Measurements from ENCODE around the gene SEC22A. TPM values are rescaled to one million over a fixed set of nuclear protein-coding genes. Genes with fewer than 3 reads are reported as not detected.

The SEC22A gene
- total and polyA plus RNA-seq, 2 experiments from 2014 or later, result 16.0 to 21.9 TPM

DNA sequence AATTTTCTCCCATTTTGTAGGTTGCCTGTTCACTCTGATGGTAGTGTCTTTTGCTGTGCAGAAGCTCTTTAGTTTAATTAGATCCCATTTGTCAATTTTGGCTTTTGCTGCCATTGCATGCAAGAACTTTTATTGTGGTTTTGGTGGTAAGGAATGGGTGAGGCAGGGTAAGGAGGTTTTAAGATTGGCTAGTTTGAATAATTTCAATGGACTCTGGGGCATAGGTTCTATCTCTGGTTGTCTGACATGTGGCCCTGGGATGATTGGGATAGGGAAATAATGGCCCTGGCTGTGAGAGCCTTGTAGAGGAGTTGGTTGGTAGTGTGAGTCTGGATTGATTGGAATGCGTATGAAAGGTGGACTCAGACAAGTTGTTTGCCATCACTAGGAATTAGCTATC lies 38.0 kb downstream of the SEC22A start:
- Histone ChIP-seq H3K27ac (no peak overlapping the region), H3K36me3 (replicated peaks; ENCODE audit: insufficient read depth, low read depth) (no peaks in the 10 kb centered on the region), H3K79me2 (no peaks in the 10 kb centered on the region), H3K9me2 (replicated peaks; ENCODE audit: insufficient read depth) (no peaks in the 10 kb centered on the region), H3K27me3 (no peaks in the 10 kb centered on the region), H3K4me2 (no peak overlapping the region), H3K9me3 (ENCODE audit: low read depth) (no peaks in the 10 kb centered on the region), H4K20me1 (ENCODE audit: insufficient read depth, poor library complexity, severe bottlenecking) (no peaks in the 10 kb centered on the region), H3K4me1 (ENCODE audit: insufficient read depth) (no peaks in the 10 kb centered on the region), H3K4me3 (no peak overlapping the region), H2AFZ (no peak overlapping the region)
- DNase-seq (ENCODE audit: low spot score), result no peak
- TF ChIP-seq, protein P1, sequence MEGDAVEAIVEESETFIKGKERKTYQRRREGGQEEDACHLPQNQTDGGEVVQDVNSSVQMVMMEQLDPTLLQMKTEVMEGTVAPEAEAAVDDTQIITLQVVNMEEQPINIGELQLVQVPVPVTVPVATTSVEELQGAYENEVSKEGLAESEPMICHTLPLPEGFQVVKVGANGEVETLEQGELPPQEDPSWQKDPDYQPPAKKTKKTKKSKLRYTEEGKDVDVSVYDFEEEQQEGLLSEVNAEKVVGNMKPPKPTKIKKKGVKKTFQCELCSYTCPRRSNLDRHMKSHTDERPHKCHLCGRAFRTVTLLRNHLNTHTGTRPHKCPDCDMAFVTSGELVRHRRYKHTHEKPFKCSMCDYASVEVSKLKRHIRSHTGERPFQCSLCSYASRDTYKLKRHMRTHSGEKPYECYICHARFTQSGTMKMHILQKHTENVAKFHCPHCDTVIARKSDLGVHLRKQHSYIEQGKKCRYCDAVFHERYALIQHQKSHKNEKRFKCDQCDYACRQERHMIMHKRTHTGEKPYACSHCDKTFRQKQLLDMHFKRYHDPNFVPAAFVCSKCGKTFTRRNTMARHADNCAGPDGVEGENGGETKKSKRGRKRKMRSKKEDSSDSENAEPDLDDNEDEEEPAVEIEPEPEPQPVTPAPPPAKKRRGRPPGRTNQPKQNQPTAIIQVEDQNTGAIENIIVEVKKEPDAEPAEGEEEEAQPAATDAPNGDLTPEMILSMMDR (IDR thresholded peaks at IDR 0.05; ENCODE audit: poor library complexity), result no peak
- no peak for TF ChIP-seq EZH2phosphoT487 (IDR thresholded peaks at IDR 0.05; ENCODE audit: low read depth, severe bottlenecking, unreplicated experiment)
- no peak for TF ChIP-seq EZH2 (IDR thresholded peaks at IDR 0.05; ENCODE audit: borderline replicate concordance)
- 100% methylated on average over 1 of the region's 1 CpG for WGBS (ENCODE audit: low lambda C conversion rate, missing lambda C conversion rate)

DNA sequence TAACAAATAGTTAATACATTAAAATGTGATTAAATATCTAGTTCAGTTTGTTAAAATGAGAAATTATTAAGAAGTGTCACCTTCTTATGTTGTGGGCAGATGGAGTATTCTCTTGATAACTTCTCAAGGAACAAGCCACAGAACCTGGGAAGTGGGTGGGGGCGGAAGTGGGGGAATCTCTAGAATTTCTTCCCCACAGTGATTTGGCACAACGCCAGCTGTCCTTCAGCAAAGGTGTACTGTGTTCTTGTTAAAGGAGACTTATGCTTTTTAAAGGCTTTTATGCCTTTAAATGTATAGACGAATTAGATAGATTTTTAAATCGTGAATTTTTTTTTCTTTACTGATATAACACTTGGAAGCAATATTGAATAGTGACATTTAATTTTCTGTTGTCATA lies 42.4 kb downstream of the SEC22A start:
- Histone ChIP-seq H3K9me2 (replicated peaks; ENCODE audit: insufficient read depth) (no peaks in the 10 kb centered on the region), H3K27me3 (no peaks in the 10 kb centered on the region), H3K4me2 (no peak overlapping the region), H3K4me3 (no peak overlapping the region), H3K36me3 (replicated peaks; ENCODE audit: insufficient read depth, low read depth) (no peaks in the 10 kb centered on the region), H2AFZ (no peak overlapping the region), H3K9me3 (ENCODE audit: low read depth) (no peaks in the 10 kb centered on the region), H3K79me2 (no peaks in the 10 kb centered on the region), H3K27ac (no peak overlapping the region), H4K20me1 (ENCODE audit: insufficient read depth, poor library complexity, severe bottlenecking) (no peaks in the 10 kb centered on the region), H3K4me1 (ENCODE audit: insufficient read depth) (no peaks in the 10 kb centered on the region)
- DNase-seq (ENCODE audit: low spot score), result peak; percentile 10
- 90% methylated on average over 4 of the region's 4 CpGs for WGBS (ENCODE audit: low lambda C conversion rate, missing lambda C conversion rate)
- TF ChIP-seq EZH2phosphoT487 (IDR thresholded peaks at IDR 0.05; ENCODE audit: low read depth, severe bottlenecking, unreplicated experiment), result no peak

DNA sequence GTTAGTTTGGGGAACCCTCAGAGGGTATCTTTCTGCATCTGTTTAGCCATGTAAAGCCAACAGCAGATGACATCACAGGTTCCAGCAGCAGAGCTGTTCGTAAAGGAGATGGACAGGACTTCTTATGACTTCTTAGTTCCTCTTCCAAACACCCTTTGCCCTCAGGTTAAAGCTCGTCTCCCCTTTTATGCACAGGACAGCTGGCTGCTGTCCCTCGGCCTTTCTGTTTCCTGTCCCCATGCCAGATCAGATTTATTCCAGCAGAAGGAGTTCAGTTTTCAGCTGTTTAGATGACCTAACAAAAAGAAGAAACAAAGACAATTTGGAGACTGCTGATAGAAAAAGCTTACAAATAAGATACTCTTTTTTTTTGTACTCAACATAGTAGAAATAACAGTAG lies 45.1 kb downstream of the SEC22A start:
- H3K79me2 ChIP-seq, result no peaks in the 10 kb centered on the region
- no peak for DNase-seq (ENCODE audit: low spot score)
- H3K4me2 ChIP-seq, result no peak overlapping the region
- no peaks in the 10 kb centered on the region for H3K27me3 ChIP-seq
- TF ChIP-seq, protein P1 (IDR thresholded peaks at IDR 0.05; ENCODE audit: poor library complexity), result no peak
- TF ChIP-seq EZH2 (IDR thresholded peaks at IDR 0.05; ENCODE audit: borderline replicate concordance) (no peak), EZH2phosphoT487 (IDR thresholded peaks at IDR 0.05; ENCODE audit: low read depth, severe bottlenecking, unreplicated experiment) (no peak)
- WGBS (ENCODE audit: low lambda C conversion rate, missing lambda C conversion rate), result 69% methylated on average over 3 of the region's 3 CpGs
- no peak overlapping the region for H3K27ac ChIP-seq
- no peak overlapping the region for H2AFZ ChIP-seq
- H3K4me3 ChIP-seq, result no peak overlapping the region
- no peaks in the 10 kb centered on the region for H3K9me3 ChIP-seq (ENCODE audit: low read depth)
- no peaks in the 10 kb centered on the region for H3K9me2 ChIP-seq (replicated peaks; ENCODE audit: insufficient read depth)
- no peaks in the 10 kb centered on the region for H4K20me1 ChIP-seq (ENCODE audit: insufficient read depth, poor library complexity, severe bottlenecking)
- no peaks in the 10 kb centered on the region for H3K4me1 ChIP-seq (ENCODE audit: insufficient read depth)
- no peaks in the 10 kb centered on the region for H3K36me3 ChIP-seq (replicated peaks; ENCODE audit: insufficient read depth, low read depth)

DNA sequence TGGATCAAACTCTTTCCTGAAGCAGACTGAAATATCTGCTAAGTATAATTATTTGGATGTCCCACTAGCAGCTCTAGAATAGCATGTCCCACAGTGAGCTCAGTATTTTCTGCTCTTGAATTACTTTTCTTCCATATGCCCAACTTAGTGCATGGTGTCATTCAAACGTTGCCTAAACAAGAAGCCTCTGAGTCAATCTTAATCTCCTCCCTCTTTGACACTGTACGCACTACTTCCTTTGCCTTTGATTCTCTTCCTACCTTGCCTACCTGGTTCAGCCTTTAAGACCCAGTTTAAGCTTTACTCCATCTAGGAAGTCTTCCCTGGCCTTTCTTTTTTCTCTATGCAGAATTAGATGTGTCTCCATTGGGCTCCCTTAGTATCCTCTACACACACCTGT lies 54.5 kb downstream of the SEC22A start:
- H3K4me3 ChIP-seq, result no peak overlapping the region
- H3K4me1 ChIP-seq (ENCODE audit: insufficient read depth), result no peaks in the 10 kb centered on the region
- no peaks in the 10 kb centered on the region for H3K36me3 ChIP-seq (replicated peaks; ENCODE audit: insufficient read depth, low read depth)
- no peaks in the 10 kb centered on the region for H3K9me3 ChIP-seq (ENCODE audit: low read depth)
- H4K20me1 ChIP-seq (ENCODE audit: insufficient read depth, poor library complexity, severe bottlenecking), result no peaks in the 10 kb centered on the region
- no peaks in the 10 kb centered on the region for H3K27me3 ChIP-seq
- H2AFZ ChIP-seq, result no peak overlapping the region
- WGBS (ENCODE audit: low lambda C conversion rate, missing lambda C conversion rate), result 76% methylated on average over 2 of the region's 2 CpGs
- no peak overlapping the region for H3K27ac ChIP-seq
- no peaks in the 10 kb centered on the region for H3K79me2 ChIP-seq
- no peaks in the 10 kb centered on the region for H3K9me2 ChIP-seq (replicated peaks; ENCODE audit: insufficient read depth)
- H3K4me2 ChIP-seq, result no peak overlapping the region
- TF ChIP-seq EZH2phosphoT487 (IDR thresholded peaks at IDR 0.05; ENCODE audit: low read depth, severe bottlenecking, unreplicated experiment) (no peak), EZH2 (IDR thresholded peaks at IDR 0.05; ENCODE audit: borderline replicate concordance) (no peak)
- TF ChIP-seq, protein P1 (IDR thresholded peaks at IDR 0.05; ENCODE audit: poor library complexity), result no peak
- no peak for DNase-seq (ENCODE audit: low spot score)

Data from hepatocyte (in vitro differentiated cells).